K562 (cell line): ENCODE results near the gene LY6G6F. TPM values are rescaled to one million over a fixed set of nuclear protein-coding genes. Genes with fewer than 3 reads are reported as not detected.

ENCODE experiments used
- ARNT ChIP-seq, 2 experiments: fragments of 450-650 bp; IDR thresholded peaks; 2 replicates each; pipeline ENCODE4 v1.6.1; 2016; ENCODE audit warnings: mild to moderate bottlenecking in 1 of 2
- BRD9 ChIP-seq: fragments of 450-650 bp; IDR thresholded peaks from 2 replicates; pipeline ENCODE4 v1.6.1; 2018; ENCODE audit warnings: low read depth; ENCODE audit not compliant: partially characterized antibody
- CUX1 ChIP-seq: fragments of 200-800 bp; sonication (Bioruptor generic); IDR thresholded peaks from 2 replicates; pipeline ENCODE4 v1.6.1; 2016; ENCODE audit warnings: missing genetic modification characterization, missing compliant biosample characterization
- GABPA ChIP-seq: fragments of 200-800 bp; sonication (Bioruptor generic); conservative IDR thresholded peaks from 2 replicates; pipeline ENCODE4 v1.6.1; 2016; ENCODE audit warnings: low read depth, missing genetic modification characterization, missing compliant biosample characterization
- HLTF ChIP-seq: fragments of 450-650 bp; IDR thresholded peaks from 2 replicates; pipeline ENCODE4 v1.6.1; 2016
- KAT2B ChIP-seq: IDR thresholded peaks from one replicate; pipeline ENCODE4 v1.6.1; 2012; ENCODE audit warnings: low read depth, mild to moderate bottlenecking, control low read depth, inconsistent platforms, low read length, moderate library complexity
- MLX ChIP-seq, 2 experiments: fragments of 450-650 bp in 1 of 2; sonication (generic) in 1 of 2; formaldehyde crosslinking; conservative IDR thresholded peaks; 2 replicates each; pipeline versions ENCODE4 v1.4.0 to v1.8.1; 2020 to 2022; ENCODE audit warnings: mild to moderate bottlenecking in 1 of 2, missing genetic modification reagents in 1 of 2
- RFX1 ChIP-seq: fragments of 450-650 bp; IDR thresholded peaks from 2 replicates; pipeline ENCODE4 v1.6.1; 2016; ENCODE audit warnings: mild to moderate bottlenecking, moderate library complexity
- SAFB ChIP-seq: fragments of 200-400 bp; formaldehyde crosslinking; IDR thresholded peaks from 2 replicates; pipeline ENCODE4 v1.6.1; 2017; ENCODE audit warnings: low read depth, low read length, borderline replicate concordance
- ZNF23 ChIP-seq: fragments of 250-450 bp; sonication (Bioruptor Pico); IDR thresholded peaks from 2 replicates; pipeline ENCODE4 v1.4.0; 2020; ENCODE audit warnings: mild to moderate bottlenecking
- ZNF253 ChIP-seq: fragments of 250-450 bp; sonication (Bioruptor Pico); conservative IDR thresholded peaks from 2 replicates; pipeline ENCODE4 v1.6.1; 2021; ENCODE audit warnings: mild to moderate bottlenecking
- ZNF79 ChIP-seq: fragments of 250-450 bp; sonication (Bioruptor Pico); IDR thresholded peaks from 2 replicates; pipeline ENCODE4 v1.4.0; 2020; ENCODE audit warnings: low read depth, mild to moderate bottlenecking, moderate library complexity
- polyA plus RNA-seq, 8 experiments: library from polyadenylated mRNA; depleted of rRNA in 4 of 8; stranded (reverse) in 5 of 8; unstranded in 3 of 8; fragments of >200 nt; fragmentation: Nextera tagmentation in 2 of 8; fragmentation: Illumina TruSeq in 1 of 8; extraction: Ambion mirVana in 2 of 8; extraction: Trizol in 1 of 8; gene quantifications; 2 replicates each; pipeline versions ENCODE4 v1.2.1 to v1.2.3, GENCODE V29; 2011 to 2014; ENCODE audit warnings: inconsistent platforms in 1 of 8, missing spikeins in 1 of 8
- total RNA-seq, 7 experiments: library from RNA; depleted of rRNA in 6 of 7; stranded (reverse); fragments of >200 nt in 6 of 7; fragmentation: Illumina TruSeq in 2 of 7; extraction: Trizol in 2 of 7; gene quantifications; 2 replicates each; pipeline versions ENCODE4 v1.2.1 to v1.2.3, GENCODE V29; 2011 to 2021; ENCODE audit warnings: low replicate concordance in 1 of 7
- TF ChIP-seq, protein P1 (sequence below): fragments of 450-650 bp; IDR thresholded peaks from 2 replicates; pipeline ENCODE4 v1.6.1; 2016; ENCODE audit warnings: low read depth

The LY6G6F gene
- total and polyA plus RNA-seq, 9 of the 15 experiments (the other 6 are each of a cell fraction or from before 2014, with no cell fraction given): 0.14 to 0.50 (median 0.28) TPM; not detected in 2

GRCh38 chr6:31737991-31738979 lies 31.6 kb downstream of the LY6G6F start (continued):
- no peak for TF ChIP-seq ARNT (IDR thresholded peaks at IDR 0.05)
- no peak for TF ChIP-seq MLX (CRISPR knock-in tag; conservative IDR thresholded peaks at IDR 0.05)
- no peak for TF ChIP-seq RFX1
- no peak for TF ChIP-seq CUX1
- peak; percentile 25; the same call in 1 of the 2 replicates for TF ChIP-seq ZNF79 (CRISPR knock-in tag)
- TF ChIP-seq KAT2B: no peak
- TF ChIP-seq HLTF: peak; percentile 82
- no peak for TF ChIP-seq GABPA (tag)
- no peak for TF ChIP-seq ZNF253
- TF ChIP-seq BRD9: no peak
- TF ChIP-seq, protein P1, sequence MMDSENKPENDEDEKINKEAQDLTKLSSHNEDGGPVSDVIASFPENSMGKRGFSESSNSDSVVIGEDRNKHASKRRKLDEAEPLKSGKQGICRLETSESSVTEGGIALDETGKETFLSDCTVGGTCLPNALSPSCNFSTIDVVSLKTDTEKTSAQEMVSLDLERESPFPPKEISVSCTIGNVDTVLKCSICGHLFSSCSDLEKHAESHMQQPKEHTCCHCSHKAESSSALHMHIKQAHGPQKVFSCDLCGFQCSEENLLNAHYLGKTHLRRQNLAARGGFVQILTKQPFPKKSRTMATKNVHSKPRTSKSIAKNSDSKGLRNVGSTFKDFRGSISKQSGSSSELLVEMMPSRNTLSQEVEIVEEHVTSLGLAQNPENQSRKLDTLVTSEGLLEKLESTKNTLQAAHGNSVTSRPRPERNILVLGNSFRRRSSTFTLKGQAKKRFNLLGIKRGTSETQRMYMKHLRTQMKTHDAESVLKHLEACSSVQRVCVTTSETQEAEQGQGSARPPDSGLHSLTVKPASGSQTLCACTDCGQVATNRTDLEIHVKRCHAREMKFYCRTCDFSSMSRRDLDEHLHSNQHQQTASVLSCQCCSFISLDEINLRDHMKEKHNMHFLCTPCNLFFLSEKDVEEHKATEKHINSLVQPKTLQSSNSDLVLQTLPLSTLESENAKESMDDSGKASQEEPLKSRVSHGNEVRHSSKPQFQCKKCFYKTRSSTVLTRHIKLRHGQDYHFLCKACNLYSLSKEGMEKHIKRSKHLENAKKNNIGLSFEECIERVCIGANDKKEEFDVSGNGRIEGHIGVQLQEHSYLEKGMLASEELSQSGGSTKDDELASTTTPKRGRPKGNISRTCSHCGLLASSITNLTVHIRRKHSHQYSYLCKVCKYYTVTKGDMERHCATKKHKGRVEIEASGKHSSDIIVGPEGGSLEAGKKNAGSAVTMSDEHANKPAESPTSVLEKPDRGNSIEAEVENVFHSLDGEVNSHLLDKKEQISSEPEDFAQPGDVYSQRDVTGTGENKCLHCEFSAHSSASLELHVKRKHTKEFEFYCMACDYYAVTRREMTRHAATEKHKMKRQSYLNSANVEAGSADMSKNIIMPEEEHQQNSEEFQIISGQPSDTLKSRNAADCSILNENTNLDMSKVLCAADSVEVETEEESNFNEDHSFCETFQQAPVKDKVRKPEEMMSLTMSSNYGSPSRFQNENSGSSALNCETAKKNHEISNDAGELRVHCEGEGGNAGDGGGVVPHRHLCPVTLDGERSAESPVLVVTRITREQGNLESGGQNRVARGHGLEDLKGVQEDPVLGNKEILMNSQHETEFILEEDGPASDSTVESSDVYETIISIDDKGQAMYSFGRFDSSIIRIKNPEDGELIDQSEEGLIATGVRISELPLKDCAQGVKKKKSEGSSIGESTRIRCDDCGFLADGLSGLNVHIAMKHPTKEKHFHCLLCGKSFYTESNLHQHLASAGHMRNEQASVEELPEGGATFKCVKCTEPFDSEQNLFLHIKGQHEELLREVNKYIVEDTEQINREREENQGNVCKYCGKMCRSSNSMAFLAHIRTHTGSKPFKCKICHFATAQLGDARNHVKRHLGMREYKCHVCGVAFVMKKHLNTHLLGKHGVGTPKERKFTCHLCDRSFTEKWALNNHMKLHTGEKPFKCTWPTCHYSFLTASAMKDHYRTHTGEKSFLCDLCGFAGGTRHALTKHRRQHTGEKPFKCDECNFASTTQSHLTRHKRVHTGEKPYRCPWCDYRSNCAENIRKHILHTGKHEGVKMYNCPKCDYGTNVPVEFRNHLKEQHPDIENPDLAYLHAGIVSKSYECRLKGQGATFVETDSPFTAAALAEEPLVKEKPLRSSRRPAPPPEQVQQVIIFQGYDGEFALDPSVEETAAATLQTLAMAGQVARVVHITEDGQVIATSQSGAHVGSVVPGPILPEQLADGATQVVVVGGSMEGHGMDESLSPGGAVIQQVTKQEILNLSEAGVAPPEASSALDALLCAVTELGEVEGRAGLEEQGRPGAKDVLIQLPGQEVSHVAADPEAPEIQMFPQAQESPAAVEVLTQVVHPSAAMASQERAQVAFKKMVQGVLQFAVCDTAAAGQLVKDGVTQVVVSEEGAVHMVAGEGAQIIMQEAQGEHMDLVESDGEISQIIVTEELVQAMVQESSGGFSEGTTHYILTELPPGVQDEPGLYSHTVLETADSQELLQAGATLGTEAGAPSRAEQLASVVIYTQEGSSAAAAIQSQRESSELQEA: no peak
- TF ChIP-seq SAFB: no peak
- no peak for TF ChIP-seq ZNF23 (CRISPR knock-in tag)
